ENCODE measurements around the gene DHFR2.

DNA sequence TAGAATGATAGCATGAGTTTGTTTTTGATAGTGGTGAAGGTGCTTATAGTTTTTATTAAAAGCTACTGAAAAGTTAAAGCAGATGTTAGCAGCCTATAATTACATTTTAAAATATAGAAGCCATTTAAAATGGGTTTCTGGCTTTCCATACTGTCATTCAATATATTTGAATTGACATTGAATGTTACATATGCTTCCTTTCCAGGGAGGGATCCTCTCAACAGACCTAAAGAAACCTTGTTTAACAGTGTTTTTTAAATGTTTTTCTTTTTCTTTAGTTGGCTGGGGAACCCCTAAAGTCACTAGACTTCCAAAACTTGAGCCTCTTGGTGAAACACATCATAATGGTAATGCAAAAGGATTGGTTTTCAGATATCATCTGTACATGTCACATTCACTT, 12.2 kb downstream of the DHFR2 start:
- no peak for TF ChIP-seq ZNF558 (tag by site-specific recombination; IDR thresholded peaks at IDR 0.05)
- no peak for TF ChIP-seq MYNN (tag by site-specific recombination; IDR thresholded peaks at IDR 0.05; ENCODE audit: borderline replicate concordance)

Measured in HEK293 (cell line).